ENCODE data around the gene PLCG2.

The PLCG2 gene

GRCh38 chr16:81946206-81946605 lies 167.1 kb downstream of the PLCG2 start:
- H3K4me3 ChIP-seq (ENCODE audit: low read depth, low read length): no peak overlapping the region
- no peak for TF ChIP-seq CTCF (IDR thresholded peaks at IDR 0.05; ENCODE audit: low read depth, low read length, missing control alignments)
- DNase-seq (ENCODE audit: low read depth): no peak
- in situ Hi-C loops (cut with HindIII; ENCODE audit: low sequenced_read_pairs): no loop called here

GRCh38 chr16:81951564-81951963 lies 172.5 kb downstream of the PLCG2 start:
- DNase-seq (ENCODE audit: low read depth): no peak
- in situ Hi-C loops (cut with HindIII; ENCODE audit: low sequenced_read_pairs): no loop called here
- H3K4me3 ChIP-seq (ENCODE audit: low read depth, low read length): no peak overlapping the region
- no peak for TF ChIP-seq CTCF (IDR thresholded peaks at IDR 0.05; ENCODE audit: low read depth, low read length, missing control alignments)

GRCh38 chr16:81956213-81956948 lies 177.3 kb downstream of the PLCG2 start:
- no peak overlapping the region for H3K4me3 ChIP-seq (ENCODE audit: low read depth, low read length)
- no peak for TF ChIP-seq CTCF (IDR thresholded peaks at IDR 0.05; ENCODE audit: low read depth, low read length, missing control alignments)
- no peak for DNase-seq (ENCODE audit: low read depth)
- in situ Hi-C loops (cut with HindIII; ENCODE audit: low sequenced_read_pairs): no loop called here

GRCh38 chr16:81964808-81965207 lies 185.7 kb downstream of the PLCG2 start:
- H3K4me3 ChIP-seq (ENCODE audit: low read depth, low read length): no peak overlapping the region
- in situ Hi-C loops (cut with HindIII; ENCODE audit: low sequenced_read_pairs): loop anchor here (10.0 kb wide), 1 partner anchor 70 kb away; no protein-coding TSS in a partner anchor
- TF ChIP-seq CTCF (IDR thresholded peaks at IDR 0.05; ENCODE audit: low read depth, low read length, missing control alignments): no peak
- DNase-seq (ENCODE audit: low read depth): no peak

- DNase-seq (ENCODE audit: low read depth): no peak
- H3K4me3 ChIP-seq (ENCODE audit: low read depth, low read length): no peak overlapping the region
- in situ Hi-C loops (cut with HindIII; ENCODE audit: low sequenced_read_pairs): loop anchor here (10.0 kb wide), 1 partner anchor 73 kb away; no protein-coding TSS in a partner anchor
- TF ChIP-seq CTCF (IDR thresholded peaks at IDR 0.05; ENCODE audit: low read depth, low read length, missing control alignments): no peak
Observed at GRCh38 chr16:81967358-81967757, 188.3 kb downstream of the PLCG2 start.

- H3K4me3 ChIP-seq (ENCODE audit: low read depth, low read length): no peak overlapping the region
- in situ Hi-C loops (cut with HindIII; ENCODE audit: low sequenced_read_pairs): no loop called here
- no peak for TF ChIP-seq CTCF (IDR thresholded peaks at IDR 0.05; ENCODE audit: low read depth, low read length, missing control alignments)
- DNase-seq (ENCODE audit: low read depth): no peak
Observed at GRCh38 chr16:81971853-81972252, 192.8 kb downstream of the PLCG2 start.
